HG03460 (cell line): Measurements from ENCODE around the gene LRP1.
A peak's percentile ranks its signal among the peaks of the same experiment; 100 is the strongest.
"Not testable (repeated sequence)": the region's sequence is repeated elsewhere in the genome, so short reads cannot be mapped to it uniquely, and the experiment has no call there.

Experiments used
- ATAC-seq: cut with Tn5 transposase; IDR thresholded peaks from one replicate; pipeline ENCODE4 v1.9.1; 2021; ENCODE audit not compliant: unreplicated experiment

The LRP1 gene

GRCh38 chr12:57110104-57111030 is 17.9 kb upstream of the LRP1 start:
- peak; percentile 49 for ATAC-seq

DNA sequence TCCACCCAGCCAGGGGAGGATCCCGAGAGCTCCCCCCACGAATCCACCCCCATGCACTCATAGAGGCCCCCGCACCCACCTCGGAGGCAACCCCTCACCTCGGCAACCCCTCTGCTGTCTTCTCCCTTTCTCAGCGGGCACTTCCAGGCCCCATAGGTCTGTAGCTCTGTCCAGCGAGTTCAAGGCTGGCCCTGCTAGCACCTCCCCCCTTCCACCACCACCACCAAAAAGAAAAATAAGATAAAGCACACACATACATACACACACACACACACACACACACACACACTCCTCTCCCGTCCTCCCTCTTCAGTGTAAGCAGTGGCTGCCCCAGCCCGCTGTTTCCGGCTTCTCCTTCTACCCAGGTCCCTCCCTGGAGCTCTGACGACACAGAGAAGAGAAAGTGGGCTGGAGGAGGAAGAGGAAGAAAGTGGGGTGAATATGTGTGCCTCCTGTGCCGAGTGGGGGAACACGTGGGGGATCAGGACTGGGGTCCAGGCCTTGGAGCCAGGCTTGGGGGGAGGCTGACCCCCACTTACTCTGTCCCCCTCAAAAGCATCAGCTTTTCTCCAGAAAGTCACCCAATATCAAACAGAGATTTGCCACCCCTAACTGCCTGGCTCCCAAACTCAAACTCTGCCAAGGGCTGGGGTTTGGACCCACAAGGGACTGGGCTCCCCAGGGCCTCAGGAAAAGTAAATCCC is 17.1 kb upstream of the LRP1 start, which contains the start of gene STAT6:
STAT6 (minus strand) TSS at position 332 of the 704 bp plus-strand sequence. CDS start 3,084 bp downstream, outside the sequence.
- peak; percentile 64 for ATAC-seq

DNA sequence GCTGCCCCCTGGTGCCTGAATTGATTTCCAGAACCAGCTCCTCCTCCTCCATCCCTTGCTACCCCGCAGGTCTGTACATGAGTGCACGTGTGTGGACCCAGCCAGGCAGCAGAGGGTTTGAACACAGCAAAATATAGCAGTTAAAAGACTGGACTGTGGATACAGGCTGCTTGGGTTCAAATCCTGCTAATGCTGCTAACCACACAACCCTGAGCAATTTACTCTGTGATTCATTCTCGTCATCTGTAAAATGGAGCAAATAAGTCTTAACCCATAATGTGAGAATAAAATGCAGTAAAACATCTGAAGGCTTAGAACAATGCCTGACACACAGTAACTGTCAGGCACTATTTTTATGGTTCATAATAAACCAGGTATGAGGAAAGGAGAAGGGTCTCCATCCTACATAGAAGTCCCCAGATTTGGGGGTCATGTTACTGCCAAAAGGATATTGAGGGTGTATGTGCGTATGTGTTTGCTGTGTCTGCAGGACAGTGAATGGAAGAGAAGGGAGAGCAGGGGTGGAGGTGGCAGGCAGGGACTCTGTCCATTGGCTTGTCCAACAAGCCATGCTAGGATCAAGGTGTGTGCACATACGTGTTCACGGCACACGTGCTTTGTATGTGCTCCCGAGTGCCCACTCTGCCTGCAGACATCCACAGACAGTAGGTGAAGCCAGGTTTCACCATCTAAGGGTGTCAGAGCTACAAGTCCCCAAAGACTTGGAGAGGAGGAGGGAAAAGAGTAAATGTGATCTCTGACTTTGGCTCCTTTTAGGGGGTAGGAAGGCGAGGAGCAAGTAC is 15.6 kb upstream of the LRP1 start:
- peak; percentile 45 for ATAC-seq

- ATAC-seq, result no peak
Observed at GRCh38 chr12:57116580-57117281, 11.6 kb upstream of the LRP1 start.

GRCh38 chr12:57118711-57119271 is 9.5 kb upstream of the LRP1 start:
- ATAC-seq, result no peak

DNA sequence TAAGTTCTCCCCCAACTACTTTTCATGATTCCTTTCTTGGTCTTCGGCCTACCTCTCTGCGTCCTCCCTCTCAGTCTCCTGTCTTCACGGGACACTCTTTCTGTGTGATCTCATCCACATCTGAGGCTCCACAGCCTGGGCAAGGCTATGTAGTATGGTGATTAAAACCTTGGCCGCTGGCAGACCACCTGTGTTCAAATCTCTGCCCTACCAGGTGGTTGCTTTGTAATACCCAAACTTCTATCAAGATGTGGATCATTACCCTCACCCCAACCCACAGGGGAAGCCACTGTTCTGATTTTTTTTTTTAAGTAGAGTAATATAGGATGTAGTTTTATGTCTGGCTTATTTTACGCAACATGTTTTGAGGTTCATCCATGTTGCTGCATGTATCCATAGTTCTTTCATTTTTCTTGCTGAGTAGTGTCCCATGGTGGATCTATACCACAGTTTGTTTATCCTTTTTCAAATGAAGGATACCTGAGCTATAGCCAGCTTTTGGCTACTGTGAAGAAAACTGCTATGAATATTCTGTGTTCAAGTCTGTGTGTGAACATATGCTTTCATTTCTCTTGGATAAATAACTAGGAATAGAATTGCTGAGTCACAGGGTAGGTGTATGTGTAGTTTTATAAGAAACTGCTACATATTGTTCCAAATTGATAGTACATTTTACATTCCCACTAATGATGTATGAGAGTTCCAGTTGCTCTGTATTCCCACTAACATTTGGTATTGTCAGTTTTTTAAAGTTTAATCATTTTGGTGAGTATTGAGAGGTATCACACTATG is 8.8 kb upstream of the LRP1 start:
- ATAC-seq, result no peak

- not testable (repeated sequence) for ATAC-seq
Observed at GRCh38 chr12:57120718-57121117, 7.6 kb upstream of the LRP1 start.

DNA sequence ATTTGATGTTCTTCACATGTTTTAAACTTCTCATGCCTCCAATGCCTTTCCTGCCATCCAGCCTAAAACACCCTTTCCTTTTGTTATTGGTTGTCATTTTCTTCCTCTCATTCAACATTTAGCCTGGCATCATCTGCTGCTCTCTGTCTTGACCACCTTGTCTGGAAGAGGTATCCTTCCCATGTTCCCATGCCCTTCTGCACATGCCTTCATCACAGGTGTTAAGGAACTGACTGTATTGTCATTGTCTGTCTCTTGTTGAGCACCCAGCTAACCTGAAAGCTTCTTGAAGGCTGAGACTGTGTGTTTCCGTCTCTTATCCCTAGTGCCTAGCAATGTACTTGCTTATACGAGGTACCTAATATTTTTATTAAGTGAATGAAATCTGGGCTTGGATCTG is 4.5 kb upstream of the LRP1 start:
- ATAC-seq, result no peak

GRCh38 chr12:57124261-57124877 is 3.9 kb upstream of the LRP1 start:
- no peak for ATAC-seq

GRCh38 chr12:57126061-57126460 is 2.2 kb upstream of the LRP1 start:
- ATAC-seq, result no peak

GRCh38 chr12:57126561-57126960 is 1.7 kb upstream of the LRP1 start:
- ATAC-seq, result no peak

DNA sequence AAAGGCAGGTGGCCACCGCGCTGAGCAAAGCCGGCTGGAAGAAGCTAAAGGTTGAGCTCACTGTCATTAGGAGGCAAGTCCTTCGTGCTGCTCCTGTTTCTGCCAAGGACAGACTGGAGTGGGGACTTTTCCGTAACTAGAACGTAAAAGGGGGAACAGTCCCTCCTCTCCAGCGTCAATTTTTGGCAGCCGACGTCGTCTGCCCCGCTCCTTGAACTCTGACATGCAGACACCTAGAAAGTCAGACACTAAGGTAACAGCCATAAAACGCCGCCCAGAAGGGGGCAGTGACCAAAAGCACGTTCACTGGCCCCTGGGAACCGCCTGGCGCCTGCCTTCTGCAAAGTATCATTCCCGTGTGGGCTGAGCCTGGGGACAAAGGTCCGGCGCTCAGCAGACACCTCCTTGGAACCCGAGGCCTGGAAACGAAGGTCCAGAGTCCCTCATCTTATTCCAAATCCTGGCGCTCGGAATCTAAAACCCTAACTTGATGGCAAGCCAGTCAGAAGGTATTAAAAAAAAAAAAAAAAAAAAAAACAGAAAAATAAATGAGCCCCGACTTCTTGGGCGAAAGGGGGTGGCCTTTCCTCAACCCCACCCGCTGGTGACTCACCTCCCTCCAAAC is 1.1 kb upstream of the LRP1 start:
- ATAC-seq, result no peak

- no peak for ATAC-seq
Observed at GRCh38 chr12:57128519-57129247, 400 bp downstream of the LRP1 start.

- no peak for ATAC-seq
Observed at GRCh38 chr12:57129321-57129842, 1.1 kb downstream of the LRP1 start.

GRCh38 chr12:57129889-57130288 is 1.6 kb downstream of the LRP1 start:
- no peak for ATAC-seq

- no peak for ATAC-seq
Observed at GRCh38 chr12:57130941-57131340, 2.7 kb downstream of the LRP1 start.

DNA sequence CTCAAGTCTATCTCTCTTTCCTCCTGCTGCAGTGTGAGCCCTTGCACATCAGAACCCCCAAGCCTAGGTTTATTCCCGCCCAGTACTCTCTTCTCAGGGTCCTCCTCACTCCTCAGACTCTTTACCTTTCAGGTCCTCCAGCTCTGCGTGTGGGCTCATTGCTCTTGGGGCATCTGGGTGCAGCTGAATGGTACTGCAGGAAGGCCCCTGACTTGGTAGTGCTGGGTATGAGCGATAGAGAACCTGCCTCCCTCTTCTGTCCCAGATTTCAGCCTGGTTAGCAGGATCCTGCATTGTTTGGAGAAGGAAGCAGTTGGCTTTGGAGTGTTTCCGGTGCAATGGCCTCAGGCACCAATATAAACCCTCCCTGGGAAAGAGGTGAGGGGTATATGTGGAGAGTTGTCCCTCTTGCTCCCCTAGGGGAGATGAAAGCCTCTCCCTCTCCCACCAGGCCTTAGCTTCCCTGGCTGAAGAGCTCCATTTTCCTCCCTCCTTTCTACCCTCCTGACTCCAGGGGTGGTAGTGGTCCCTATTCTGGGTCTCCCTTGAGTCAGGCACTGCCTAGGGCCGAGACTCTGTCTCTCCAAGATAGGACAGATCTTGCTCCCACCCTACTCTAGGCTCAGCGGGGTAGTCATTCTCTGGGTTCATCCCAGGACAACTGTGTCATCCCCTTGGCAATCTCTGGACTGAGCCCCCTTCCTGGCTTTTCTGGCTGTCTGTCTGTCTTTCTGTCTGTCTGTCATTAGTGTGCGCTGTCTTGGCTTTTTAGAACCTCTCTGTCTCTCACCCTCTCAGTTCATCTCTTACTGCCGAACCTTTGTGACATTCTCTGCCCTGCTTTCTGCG is 3.8 kb downstream of the LRP1 start:
- ATAC-seq, result no peak
